CD4-positive, alpha-beta T cell (primary cell): ENCODE results near the gene ANKS1B. TPM values are rescaled to one million over a fixed set of nuclear protein-coding genes. Genes with fewer than 3 reads are reported as not detected.

Experiments used
- ATAC-seq: fragments of 200-7000 bp; cut with Tn5 transposase; one replicate; pipeline ENCODE4 v1.10.0; 2022; ENCODE audit warnings: mild to moderate bottlenecking; ENCODE audit not compliant: poor library complexity
- CTCF ChIA-PET: fragments of 350-600 bp; sonication (Branson Sonifier 250); formaldehyde crosslinking; loops from one replicate; lab custom pipeline; 2021; ENCODE audit warnings: antibody characterized with exemption, inconsistent platforms; lab: Charles Lee
- POLR2A ChIA-PET: fragments of 350-600 bp; sonication (Branson Sonifier 250); formaldehyde crosslinking; loops from one replicate; lab custom pipeline; 2021; ENCODE audit warnings: antibody characterized with exemption, inconsistent platforms; lab: Charles Lee
- DNase-seq, 14 experiments: peaks; one replicate each; pipeline ENCODE4 v3.0.0-alpha.2; 2013 to 2020; ENCODE audit warnings: mixed read lengths in 2 of 14
- H3K27ac ChIP-seq, 2 donors: one replicate each; pipeline versions ENCODE4 v1.5.1 to v1.7.0; 2013; ENCODE audit warnings: low read length in 2 of 2, low read depth in 1 of 2, mild to moderate bottlenecking in 1 of 2
- H3K27me3 ChIP-seq, 2 experiments: 1 replicate in 1 of 2; 2 replicates in 1 of 2; pipeline versions ENCODE4 v1.6.1 to v1.7.0; 2013; ENCODE audit warnings: low read length in 2 of 2, control low read depth in 1 of 2, mild to moderate bottlenecking in 1 of 2, moderate library complexity in 1 of 2; ENCODE audit not compliant: insufficient read depth in 2 of 2, control insufficient read depth in 1 of 2
- H3K36me3 ChIP-seq: one replicate; pipeline ENCODE4 v1.6.1; 2013; ENCODE audit warnings: low read length, control low read depth; ENCODE audit not compliant: insufficient read depth
- H3K4me1 ChIP-seq: one replicate; pipeline ENCODE4 v1.6.1; 2013; ENCODE audit warnings: low read length, control low read depth; ENCODE audit not compliant: insufficient read depth
- H3K4me3 ChIP-seq: one replicate; pipeline ENCODE4 v1.5.1; 2013; ENCODE audit warnings: mild to moderate bottlenecking, low read length, moderate library complexity
- H3K9me3 ChIP-seq, 2 experiments: 1 replicate in 1 of 2; 2 replicates in 1 of 2; pipeline versions ENCODE4 v1.6.1 to v1.7.0; 2013; ENCODE audit warnings: low read length in 2 of 2, mild to moderate bottlenecking in 2 of 2, control low read depth in 1 of 2, moderate library complexity in 1 of 2; ENCODE audit not compliant: control insufficient read depth in 1 of 2, insufficient read depth in 1 of 2
- H3K27ac Mint-ChIP-seq: one replicate; pipeline ENCODE4 v1.8.0; 2020; ENCODE audit warnings: mixed read lengths
- H3K27me3 Mint-ChIP-seq: one replicate; pipeline ENCODE4 v1.8.0; 2021; ENCODE audit warnings: mixed read lengths
- H3K36me3 Mint-ChIP-seq: one replicate; pipeline ENCODE4 v1.8.0; 2021; ENCODE audit warnings: low read depth, mixed read lengths
- H3K4me1 Mint-ChIP-seq: one replicate; pipeline ENCODE4 v1.8.0; 2021; ENCODE audit warnings: low read depth, mixed read lengths
- H3K4me3 Mint-ChIP-seq: one replicate; pipeline ENCODE4 v1.8.0; 2020; ENCODE audit warnings: mild to moderate bottlenecking, mixed read lengths
- H3K9me3 Mint-ChIP-seq: one replicate; pipeline ENCODE4 v1.8.0; 2020; ENCODE audit warnings: mixed read lengths
- CTCF ChIP-seq: fragments of 200-600 bp; IDR thresholded peaks from one replicate; pipeline ENCODE4 v1.8.0; 2022; ENCODE audit warnings: antibody characterized with exemption, mild to moderate bottlenecking
- intact Hi-C, 2 experiments: fragments of 100-400 bp; cut with DNase I in 1 of 2; cut with micrococcal nuclease in 1 of 2; formaldehyde crosslinking; loops; one replicate each; pipeline versions ENCODE4 v1.15.1 to v1.9.0; 2023 to 2025; cut with DNase I, micrococcal nuclease
- total RNA-seq, 174 experiments: library from RNA in 2 of 174; stranded (reverse) in 2 of 174; gene quantifications; one replicate each; pipeline ENCODE4 v1.2.3 and lab custom pipeline; 2021 to 2026

ANKS1B gene
- total RNA-seq, 2 experiments from 2014 or later = 0.16 to 1.1 TPM

- Histone ChIP-seq H3K4me3 (no peak overlapping the region), H3K27me3 (no peaks in the 10 kb centered on the region), H3K9me3 (peaks cover 0 to 11% of the 10 kb centered on the region in 2 experiments), H3K27ac (no peak overlapping the region), H3K4me1 (no peaks in the 10 kb centered on the region), H3K36me3 (no peaks in the 10 kb centered on the region)
- no peaks in the 10 kb centered on the region for H3K27me3 Mint-ChIP-seq
- ChIA-PET CTCF (no interaction called here), POLR2A (no interaction called here)
- H3K27ac Mint-ChIP-seq = no peak overlapping the region
- peaks cover 19% of the 10 kb centered on the region for H3K9me3 Mint-ChIP-seq
- no peaks in the 10 kb centered on the region for H3K36me3 Mint-ChIP-seq
- no peaks in the 10 kb centered on the region for H3K4me1 Mint-ChIP-seq
- TF ChIP-seq CTCF = no peak
- ATAC-seq (no peak), DNase-seq (no peak)
- intact Hi-C loops = no loop called here
- H3K4me3 Mint-ChIP-seq = no peak overlapping the region
Observed at GRCh38 chr12:99619389-99620158, 365.2 kb downstream of the ANKS1B start.

- intact Hi-C loops = no loop called here
- Mint-ChIP-seq H3K27ac (no peak overlapping the region), H3K27me3 (no peaks in the 10 kb centered on the region), H3K4me1 (no peaks in the 10 kb centered on the region), H3K4me3 (no peak overlapping the region), H3K36me3 (no peaks in the 10 kb centered on the region), H3K9me3 (peaks cover 16% of the 10 kb centered on the region)
- Histone ChIP-seq H3K4me1 (no peaks in the 10 kb centered on the region), H3K9me3 (peaks cover 0 to 11% of the 10 kb centered on the region in 2 experiments), H3K36me3 (no peaks in the 10 kb centered on the region), H3K27me3 (no peaks in the 10 kb centered on the region), H3K27ac (no peak overlapping the region), H3K4me3 (no peak overlapping the region)
- DNase-seq (no peak), ATAC-seq (no peak)
- TF ChIP-seq CTCF = no peak
- ChIA-PET POLR2A (no interaction called here), CTCF (no interaction called here)
Observed at GRCh38 chr12:99618657-99619056, 366.1 kb downstream of the ANKS1B start.

- Mint-ChIP-seq H3K4me3 (no peak overlapping the region), H3K36me3 (no peaks in the 10 kb centered on the region), H3K27ac (no peak overlapping the region), H3K4me1 (no peaks in the 10 kb centered on the region), H3K9me3 (peaks cover 7% of the 10 kb centered on the region), H3K27me3 (no peaks in the 10 kb centered on the region)
- intact Hi-C loops = no loop called here
- ChIA-PET CTCF (no interaction called here), POLR2A (no interaction called here)
- DNase-seq (no peak), ATAC-seq (no peak)
- Histone ChIP-seq H3K4me3 (no peak overlapping the region), H3K27me3 (no peaks in the 10 kb centered on the region), H3K4me1 (no peaks in the 10 kb centered on the region), H3K36me3 (no peaks in the 10 kb centered on the region), H3K9me3 (no peaks in the 10 kb centered on the region), H3K27ac (no peak overlapping the region)
- TF ChIP-seq CTCF = no peak
Observed at GRCh38 chr12:99611599-99611998, 373.1 kb downstream of the ANKS1B start.
